Fibroblast of pulmonary artery (primary cell): Measurements from ENCODE around the gene PTDSS2.

Experiments
- DNase-seq: peaks from one replicate; pipeline ENCODE4 v3.0.0-alpha.2; 2010; ENCODE audit warnings: low read depth
- H3K4me3 ChIP-seq: replicated peaks from 2 replicates; pipeline ENCODE4 v1.5.1; 2011; ENCODE audit warnings: low read depth, mild to moderate bottlenecking, control low read depth, low read length, moderate library complexity
- TF ChIP-seq, protein P1 (sequence below): IDR thresholded peaks from 2 replicates; pipeline ENCODE4 v1.5.1; 2011; ENCODE audit warnings: mild to moderate bottlenecking, control low read depth, low read length, inconsistent platforms; ENCODE audit errors: missing control alignments

PTDSS2 gene

DNA sequence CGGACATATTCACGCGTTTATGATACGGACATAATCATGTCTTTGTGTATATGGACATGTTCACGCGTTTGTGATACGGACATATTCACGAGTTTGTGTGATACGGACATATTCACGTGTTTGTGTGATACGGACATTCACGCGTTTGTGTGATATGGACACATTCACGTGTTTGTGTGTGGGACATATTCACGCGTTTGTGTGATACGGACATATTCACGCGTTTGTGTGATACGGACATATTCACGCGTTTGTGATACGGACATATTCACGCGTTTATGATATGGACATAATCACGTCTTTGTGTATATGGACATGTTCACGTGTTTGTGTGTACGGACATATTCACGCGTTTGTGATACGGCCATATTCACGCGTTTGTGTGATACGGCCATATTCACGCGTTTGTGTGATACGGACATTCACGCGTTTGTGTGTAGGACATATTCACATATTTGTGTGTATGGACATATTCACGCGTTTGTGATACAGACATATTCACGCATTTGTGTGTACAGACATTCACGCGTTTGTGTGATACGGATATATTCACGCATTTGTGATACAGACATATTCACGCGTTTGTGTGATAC lies 24.9 kb downstream of the PTDSS2 start:
- no peak for DNase-seq
- no peak overlapping the region for H3K4me3 ChIP-seq
- TF ChIP-seq, protein P1, sequence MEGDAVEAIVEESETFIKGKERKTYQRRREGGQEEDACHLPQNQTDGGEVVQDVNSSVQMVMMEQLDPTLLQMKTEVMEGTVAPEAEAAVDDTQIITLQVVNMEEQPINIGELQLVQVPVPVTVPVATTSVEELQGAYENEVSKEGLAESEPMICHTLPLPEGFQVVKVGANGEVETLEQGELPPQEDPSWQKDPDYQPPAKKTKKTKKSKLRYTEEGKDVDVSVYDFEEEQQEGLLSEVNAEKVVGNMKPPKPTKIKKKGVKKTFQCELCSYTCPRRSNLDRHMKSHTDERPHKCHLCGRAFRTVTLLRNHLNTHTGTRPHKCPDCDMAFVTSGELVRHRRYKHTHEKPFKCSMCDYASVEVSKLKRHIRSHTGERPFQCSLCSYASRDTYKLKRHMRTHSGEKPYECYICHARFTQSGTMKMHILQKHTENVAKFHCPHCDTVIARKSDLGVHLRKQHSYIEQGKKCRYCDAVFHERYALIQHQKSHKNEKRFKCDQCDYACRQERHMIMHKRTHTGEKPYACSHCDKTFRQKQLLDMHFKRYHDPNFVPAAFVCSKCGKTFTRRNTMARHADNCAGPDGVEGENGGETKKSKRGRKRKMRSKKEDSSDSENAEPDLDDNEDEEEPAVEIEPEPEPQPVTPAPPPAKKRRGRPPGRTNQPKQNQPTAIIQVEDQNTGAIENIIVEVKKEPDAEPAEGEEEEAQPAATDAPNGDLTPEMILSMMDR = no peak

DNA sequence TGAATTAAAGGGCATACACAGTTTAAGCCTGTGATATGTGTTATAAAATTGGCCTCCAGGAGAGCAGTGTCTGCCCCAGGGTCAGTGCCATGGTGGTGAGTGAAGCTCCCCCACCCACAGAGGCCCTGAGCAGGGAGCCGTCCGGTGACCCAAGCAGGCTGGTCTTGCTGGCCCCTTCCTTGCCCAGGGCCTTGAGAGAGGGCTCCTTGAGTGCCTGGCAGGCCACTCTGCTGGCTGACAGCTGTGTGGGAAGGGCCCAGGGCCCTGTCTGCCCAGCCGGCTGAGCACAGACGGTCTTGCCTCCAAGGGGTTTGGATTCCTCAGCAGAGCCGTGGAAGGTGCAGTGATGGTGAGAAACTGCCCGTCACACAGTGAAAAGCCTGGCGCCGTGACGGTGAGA lies 25.9 kb downstream of the PTDSS2 start:
- TF ChIP-seq, protein P1 = no peak
- H3K4me3 ChIP-seq = no peak overlapping the region
- DNase-seq = no peak

DNA sequence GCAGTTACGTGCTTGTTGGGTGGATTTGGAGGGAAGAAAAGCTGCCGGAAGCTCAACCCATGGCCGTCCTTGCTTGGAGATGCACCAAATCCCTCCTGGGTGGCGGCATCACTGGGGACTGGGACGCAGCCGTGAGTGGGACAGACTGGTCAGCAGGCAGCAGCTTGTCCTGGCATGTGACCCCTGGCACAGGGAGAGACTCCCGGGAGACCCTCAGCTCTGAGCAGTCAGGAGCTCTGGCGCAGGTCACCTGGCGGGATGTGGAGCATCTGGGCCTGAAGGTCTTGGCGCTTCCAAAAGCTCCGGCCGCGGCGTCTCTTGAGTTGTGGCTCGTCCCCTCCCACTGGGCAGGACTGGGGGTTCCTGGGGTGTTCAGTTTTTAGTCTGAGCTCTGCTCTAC lies 26.3 kb downstream of the PTDSS2 start:
- no peak overlapping the region for H3K4me3 ChIP-seq
- TF ChIP-seq, protein P1 = no peak
- DNase-seq = no peak

DNA sequence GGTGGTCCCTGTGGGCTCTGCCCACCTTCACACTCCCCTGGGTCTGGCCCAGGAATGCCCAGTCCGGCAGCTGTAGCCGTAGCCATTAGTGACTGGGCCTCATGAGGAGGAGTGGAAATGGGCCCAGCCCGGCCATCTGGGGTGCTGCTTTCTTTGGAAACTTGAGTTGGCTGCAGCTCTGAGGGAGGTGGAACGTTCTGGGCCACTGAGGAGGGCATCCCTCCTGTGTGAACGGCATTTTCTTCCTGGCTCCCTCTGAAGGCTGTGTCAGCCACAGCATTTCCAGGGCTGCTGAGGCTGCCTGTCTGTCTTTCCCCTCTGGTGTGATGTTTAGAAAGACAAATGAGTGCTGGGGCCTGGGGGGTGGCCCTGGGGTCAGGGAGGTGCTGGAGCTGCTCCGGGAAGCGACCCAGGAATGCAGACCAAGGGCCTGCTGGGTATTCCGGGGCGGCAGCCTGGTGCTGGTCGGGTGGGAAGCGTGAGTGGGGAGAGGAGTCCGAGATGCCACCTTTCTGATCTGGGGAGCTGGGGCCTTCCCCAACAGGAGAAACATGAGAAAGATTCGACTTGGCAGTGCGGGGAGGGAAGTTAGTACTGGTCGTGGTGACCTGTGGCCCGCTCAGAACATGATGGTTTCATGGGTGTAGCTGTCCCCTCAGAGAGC lies 27.1 kb downstream of the PTDSS2 start:
- H3K4me3 ChIP-seq = no peak overlapping the region
- TF ChIP-seq, protein P1 = no peak
- DNase-seq = no peak

DNA sequence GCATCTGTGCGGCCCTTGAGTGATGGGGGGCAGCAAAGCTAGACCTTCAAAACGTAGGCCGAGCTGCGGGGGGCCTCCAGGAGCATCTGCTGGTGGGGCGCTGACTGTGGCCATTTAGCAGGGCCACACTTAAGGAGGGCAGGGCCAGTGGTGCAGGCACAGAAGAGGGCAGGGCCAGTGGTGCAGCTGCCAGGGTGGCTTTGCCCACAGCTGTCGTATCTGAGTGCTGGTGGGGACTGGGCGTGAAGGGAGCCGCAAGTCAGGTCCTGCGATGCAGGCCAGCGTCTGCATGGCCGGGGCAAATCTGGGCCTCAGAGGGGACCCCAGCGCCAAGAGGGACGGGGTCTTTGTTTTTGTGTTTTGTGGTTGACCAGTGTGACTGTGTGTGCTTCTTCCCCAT lies 29.2 kb downstream of the PTDSS2 start:
- DNase-seq = no peak
- TF ChIP-seq, protein P1 = no peak
- no peak overlapping the region for H3K4me3 ChIP-seq

DNA sequence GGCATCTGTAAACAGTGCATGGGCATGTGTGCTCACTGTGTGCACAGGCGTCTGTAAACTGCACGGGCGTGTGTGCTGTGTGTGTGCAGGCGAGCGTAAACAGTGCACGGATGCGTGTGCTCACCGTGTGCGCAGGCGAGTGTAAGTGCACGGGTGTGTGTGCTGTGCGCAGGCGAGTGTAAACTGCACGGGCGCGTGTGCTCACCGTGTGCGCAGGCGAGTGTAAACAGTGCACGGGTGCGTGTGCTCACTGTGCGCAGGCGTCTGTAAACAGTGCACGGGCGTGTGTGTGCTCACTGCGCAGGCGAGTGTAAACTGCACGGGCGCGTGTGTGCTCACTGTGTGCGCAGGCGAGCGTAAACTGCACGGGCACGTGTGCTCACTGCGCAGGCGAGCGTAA lies 34.5 kb downstream of the PTDSS2 start:
- DNase-seq = no peak
- no peak overlapping the region for H3K4me3 ChIP-seq
- TF ChIP-seq, protein P1 = no peak

DNA sequence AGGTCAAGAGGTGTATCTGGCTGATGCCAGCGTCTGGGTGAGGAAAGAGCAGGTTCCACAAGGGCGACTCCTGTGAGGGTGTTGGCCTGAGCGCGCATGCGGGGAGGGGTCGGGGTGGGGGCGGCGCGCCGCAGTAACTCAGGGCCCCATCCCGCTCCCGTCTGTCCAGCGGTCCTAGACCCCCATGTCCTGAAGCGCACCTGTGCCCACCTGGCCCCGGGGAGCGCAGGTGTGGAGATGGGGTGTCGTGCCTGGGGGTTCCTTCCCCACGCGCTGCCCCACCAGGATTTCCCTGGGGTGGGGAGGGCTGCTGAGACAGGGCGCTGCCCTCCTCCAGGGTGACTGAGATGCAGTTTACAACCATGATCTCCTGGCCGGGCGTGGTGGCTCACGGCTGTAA lies 36.1 kb downstream of the PTDSS2 start:
- DNase-seq = no peak
- TF ChIP-seq, protein P1 = no peak
- H3K4me3 ChIP-seq = no peak overlapping the region
